Measurements from ENCODE around the gene PAPPA.

PAPPA gene

DNA sequence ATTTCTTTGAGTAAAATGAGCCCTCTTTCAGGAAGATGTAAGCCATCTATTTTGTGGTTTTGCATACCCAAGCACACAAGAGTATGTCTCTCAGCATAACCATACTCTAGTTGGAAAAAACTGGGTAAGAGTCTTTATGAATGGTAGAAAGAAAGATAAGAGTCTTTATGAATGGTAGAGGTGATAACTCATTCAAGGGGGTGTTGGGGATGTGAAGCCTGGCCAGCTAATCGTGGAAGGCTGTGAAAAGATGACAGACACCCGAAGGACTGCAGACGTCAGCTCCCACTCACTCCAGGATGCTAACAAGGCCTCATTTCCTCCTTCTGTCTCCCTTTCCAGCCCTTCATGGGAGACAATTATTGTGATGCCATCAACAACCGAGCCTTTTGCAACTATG is 228.5 kb downstream of the PAPPA start:
- no peak for DNase-seq (ENCODE audit: low read depth)

GRCh38 chr9:116383133-116383532 is 229.5 kb downstream of the PAPPA start:
- DNase-seq (ENCODE audit: low read depth), result no peak

DNA sequence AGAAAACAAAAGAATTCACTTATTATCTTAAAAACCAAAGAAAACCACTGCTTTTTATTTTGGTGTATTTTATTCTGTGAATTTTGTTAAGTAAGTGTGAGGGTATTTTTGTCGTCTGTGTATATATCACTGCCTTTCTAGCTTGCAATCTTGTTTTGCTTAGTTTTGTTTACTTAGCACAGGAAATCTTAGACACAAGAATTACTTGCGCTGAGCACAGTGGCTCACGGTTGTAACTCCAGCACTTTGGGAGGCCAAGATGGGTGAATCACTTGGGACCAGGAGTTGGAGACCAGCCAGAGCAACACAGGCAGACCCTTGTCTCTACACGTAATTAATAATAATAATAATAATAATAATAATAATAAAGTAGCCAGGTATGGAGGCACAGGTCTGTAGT is 230.3 kb downstream of the PAPPA start:
- no peak for DNase-seq (ENCODE audit: low read depth)

GRCh38 chr9:116387934-116388698 is 234.5 kb downstream of the PAPPA start:
- DNase-seq (ENCODE audit: low read depth), result no peak

GRCh38 chr9:116389541-116390302 is 236.1 kb downstream of the PAPPA start:
- no peak for DNase-seq (ENCODE audit: low read depth)

- no peak for DNase-seq (ENCODE audit: low read depth)
Observed at GRCh38 chr9:116390303-116391228, 237.0 kb downstream of the PAPPA start.

DNA sequence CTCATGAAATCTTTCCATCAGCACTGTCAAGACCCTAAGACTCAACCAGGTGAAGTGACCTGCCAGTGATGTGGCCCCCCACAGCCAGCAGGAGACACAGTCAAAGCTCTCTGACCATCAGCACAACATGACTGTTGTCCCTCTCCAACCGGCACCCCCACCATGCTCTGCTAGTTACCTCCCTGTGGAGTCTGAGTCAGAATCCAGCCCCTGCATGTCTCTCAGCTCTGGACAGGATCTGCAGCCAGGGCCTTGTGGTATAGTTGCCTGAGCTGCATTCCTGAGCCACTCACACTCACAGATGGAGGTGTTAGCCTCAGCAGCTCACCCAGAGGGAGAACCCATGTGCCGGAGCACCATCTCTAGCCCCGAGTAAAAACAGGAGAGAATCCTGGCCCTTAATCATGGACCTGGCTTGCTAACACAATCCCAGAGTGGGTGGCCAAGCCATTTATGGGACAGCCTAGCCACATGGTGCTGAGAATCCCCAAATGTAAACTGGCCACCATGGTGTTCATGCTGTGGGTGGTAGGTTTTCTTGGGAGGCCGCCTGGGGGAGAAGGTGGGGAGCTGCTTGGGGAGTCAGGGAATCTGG is 237.8 kb downstream of the PAPPA start:
- no peak for DNase-seq (ENCODE audit: low read depth)

GRCh38 chr9:116393198-116393597 is 239.6 kb downstream of the PAPPA start:
- no peak for DNase-seq (ENCODE audit: low read depth)

DNA sequence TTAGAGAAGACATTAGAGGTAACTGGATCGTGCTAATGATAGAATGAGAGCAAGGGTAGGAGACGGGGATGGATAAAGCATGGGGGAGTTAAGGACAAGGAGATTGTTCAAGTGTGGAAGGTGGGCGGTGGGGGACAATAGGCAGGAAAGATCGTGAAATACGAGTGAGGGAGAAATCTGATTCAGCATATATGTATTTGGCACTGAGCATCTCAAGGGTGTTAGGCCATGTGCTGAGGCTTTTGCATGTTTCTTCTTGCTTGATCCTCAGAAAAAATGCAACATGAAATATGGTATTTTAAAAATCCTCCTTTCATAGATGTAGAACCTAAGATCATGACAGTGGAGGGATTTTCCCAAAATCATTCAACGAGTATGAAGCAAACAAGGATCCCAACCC is 240.5 kb downstream of the PAPPA start:
- no peak for DNase-seq (ENCODE audit: low read depth)

- no peak for DNase-seq (ENCODE audit: low read depth)
Observed at GRCh38 chr9:116394894-116395698, 241.5 kb downstream of the PAPPA start.

GRCh38 chr9:116395699-116396037 is 242.1 kb downstream of the PAPPA start:
- no peak for DNase-seq (ENCODE audit: low read depth)

DNA sequence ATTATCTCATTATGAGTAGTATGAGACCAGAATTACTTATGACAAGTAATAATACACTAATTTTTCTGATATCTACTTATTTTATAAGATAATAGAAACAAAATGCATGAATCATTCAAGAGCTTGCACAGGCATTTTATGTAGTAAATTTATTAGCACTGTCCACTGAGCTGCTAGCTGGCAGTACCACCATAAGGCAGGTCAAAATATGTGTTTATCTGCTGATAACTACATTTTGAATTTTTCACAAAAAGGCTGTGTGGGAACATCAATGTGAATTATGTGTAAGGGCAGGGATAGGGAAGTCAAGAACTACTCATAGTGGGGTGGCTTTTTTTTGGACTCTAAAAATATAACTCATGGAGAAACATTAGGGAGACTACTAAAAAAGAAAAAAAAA is 249.6 kb downstream of the PAPPA start:
- DNase-seq (ENCODE audit: low read depth), result no peak

GRCh38 chr9:116404228-116404627 is 250.6 kb downstream of the PAPPA start:
- no peak for DNase-seq (ENCODE audit: low read depth)

DNA sequence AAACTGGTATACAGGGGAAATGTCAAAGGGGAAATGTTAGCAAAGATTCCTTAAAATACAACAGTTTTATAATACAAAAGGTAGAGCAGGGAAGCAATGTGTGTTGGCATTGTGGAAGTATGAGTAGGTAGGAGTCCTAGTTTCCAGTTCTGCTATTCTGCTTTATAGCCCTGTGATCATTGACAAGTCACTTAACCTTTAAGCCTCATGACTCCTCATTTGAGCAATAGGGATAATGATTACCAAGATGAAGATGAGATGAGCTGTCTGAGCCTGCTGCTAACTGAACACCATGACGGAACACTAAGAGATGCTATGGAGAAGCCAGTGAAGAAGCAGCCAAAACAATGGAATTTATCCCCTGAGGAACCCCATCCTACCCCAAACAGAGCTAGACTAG is 251.7 kb downstream of the PAPPA start:
- DNase-seq (ENCODE audit: low read depth), result no peak

DNA sequence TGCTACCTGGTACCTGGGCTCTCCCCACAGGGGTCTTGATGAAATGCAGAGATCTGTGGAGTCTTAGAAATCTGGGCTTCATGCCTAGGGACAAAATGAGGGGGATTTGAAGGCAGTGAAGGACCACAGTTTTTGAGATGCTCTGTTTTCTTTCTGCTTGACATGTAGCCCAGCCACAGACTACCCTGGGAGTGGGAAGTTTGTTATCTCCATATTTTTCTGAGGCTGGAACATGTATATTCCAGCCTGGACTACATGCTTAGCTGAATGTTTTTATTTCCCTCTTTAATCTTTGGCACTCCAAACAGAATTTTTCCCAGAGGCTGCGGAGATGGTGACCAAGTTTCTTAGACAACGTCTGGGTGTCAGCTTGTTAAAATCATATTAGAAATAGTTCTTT is 252.9 kb downstream of the PAPPA start:
- DNase-seq (ENCODE audit: low read depth), result no peak

- no peak for DNase-seq (ENCODE audit: low read depth)
Observed at GRCh38 chr9:116409129-116409528, 255.5 kb downstream of the PAPPA start.

GRCh38 chr9:116409638-116410037 is 256.0 kb downstream of the PAPPA start:
- DNase-seq (ENCODE audit: low read depth), result no peak

GRCh38 chr9:116411506-116411905 is 257.9 kb downstream of the PAPPA start:
- no peak for DNase-seq (ENCODE audit: low read depth)

DNA sequence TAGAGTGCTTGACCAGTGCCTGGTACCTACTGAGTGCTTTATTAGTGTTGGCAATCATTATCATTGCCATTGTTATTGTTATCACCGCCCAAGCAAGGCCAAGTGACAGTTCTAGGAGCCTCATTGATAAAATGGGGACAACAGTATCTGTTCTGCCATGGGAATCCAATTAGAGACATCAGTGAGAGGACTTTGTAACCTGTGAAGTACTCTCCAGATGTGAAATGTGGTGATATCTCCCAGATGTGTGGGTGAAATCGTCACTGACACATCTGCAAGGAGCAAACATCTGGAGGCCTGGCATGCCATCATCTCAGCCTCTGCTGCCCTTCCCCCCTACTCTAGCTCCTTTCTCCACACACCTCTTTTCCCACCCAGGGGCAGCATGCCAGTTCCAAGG is 260.8 kb downstream of the PAPPA start:
- DNase-seq (ENCODE audit: low read depth), result no peak

DNA sequence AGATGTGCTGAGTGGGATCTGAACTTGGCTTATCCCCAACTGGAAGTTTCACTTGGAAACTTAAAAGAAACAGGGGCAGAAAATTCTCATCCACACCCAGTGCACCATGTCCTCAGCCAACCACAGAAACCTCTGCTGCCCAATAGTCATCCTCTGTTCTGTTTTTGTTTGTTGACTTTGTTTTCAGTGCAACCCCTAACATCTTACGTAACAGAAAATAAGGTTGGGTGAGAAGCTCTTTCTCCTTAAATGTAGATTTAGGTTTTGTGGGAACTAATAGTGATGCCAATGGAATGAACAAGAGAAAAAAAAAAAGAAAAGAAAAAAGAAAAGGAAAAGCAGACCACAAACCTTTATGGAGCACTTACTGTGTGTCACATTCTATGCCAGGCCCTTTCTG is 262.8 kb downstream of the PAPPA start:
- no peak for DNase-seq (ENCODE audit: low read depth)

DNA sequence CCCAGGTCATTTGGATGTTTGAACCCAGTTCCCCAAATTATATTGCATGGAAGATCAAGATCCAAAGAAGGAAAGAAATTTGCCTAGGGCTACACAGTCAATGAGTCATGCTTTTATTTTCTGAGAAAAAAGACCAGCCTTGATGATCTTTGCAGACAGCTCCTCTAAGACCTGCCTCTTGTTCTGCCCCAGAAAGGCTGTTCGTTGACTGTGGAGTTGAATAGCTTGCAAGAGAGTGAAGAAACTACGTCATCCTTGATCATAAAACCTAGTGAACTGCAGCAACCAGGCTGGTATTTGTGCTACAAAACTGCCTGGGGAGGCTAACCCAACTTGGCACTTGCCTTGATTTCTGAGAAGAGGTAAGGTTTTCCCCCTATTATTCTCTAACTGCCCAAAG is 263.9 kb downstream of the PAPPA start:
- no peak for DNase-seq (ENCODE audit: low read depth)
